Measurements from ENCODE around the gene ANK3.
"Not testable (repeated sequence)": the region's sequence is repeated elsewhere in the genome, so short reads cannot be mapped to it uniquely, and the experiment has no call there.

ANK3 gene

DNA sequence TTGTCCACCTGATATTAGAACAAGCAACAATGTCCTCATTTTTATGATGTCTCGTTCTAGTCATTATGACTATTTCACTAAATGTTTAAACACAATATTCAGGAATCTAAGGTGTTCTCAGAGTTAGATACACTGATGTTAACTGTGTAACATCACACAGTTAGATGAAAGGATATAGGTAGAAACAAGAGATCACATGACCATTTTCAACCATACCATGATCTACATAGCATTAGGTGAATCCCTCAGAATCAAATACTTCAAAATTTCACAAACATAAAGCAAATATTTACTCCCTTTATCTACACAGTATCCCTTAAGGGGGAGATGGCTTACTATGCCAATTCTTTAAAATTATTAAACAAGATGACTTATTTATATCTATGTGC, 90.3 kb downstream of the ANK3 start:
- Histone ChIP-seq H3K4me1 (ENCODE audit: control insufficient read depth in 2 of 2, insufficient read depth in 2 of 2, low read length in 2 of 2) (no peaks in the 10 kb centered on the region), H3K27ac (ENCODE audit: low read depth in 2 of 2, low read length in 2 of 2) (no peak overlapping the region), H3K4me3 (ENCODE audit: low read length in 2 of 2) (no peak overlapping the region), H3K9ac (ENCODE audit: low read depth in 1 of 2, low read length in 2 of 2) (no peak overlapping the region), H3K9me3 (ENCODE audit: control insufficient read depth in 2 of 2, low read length in 2 of 2) (no peaks in the 10 kb centered on the region), H3K27me3 (ENCODE audit: control insufficient read depth in 2 of 2, insufficient read depth in 2 of 2, low read length in 2 of 2) (no peaks in the 10 kb centered on the region), H3K36me3 (ENCODE audit: control insufficient read depth in 2 of 2, insufficient read depth in 2 of 2, low read length in 2 of 2) (no peaks in the 10 kb centered on the region)

DNA sequence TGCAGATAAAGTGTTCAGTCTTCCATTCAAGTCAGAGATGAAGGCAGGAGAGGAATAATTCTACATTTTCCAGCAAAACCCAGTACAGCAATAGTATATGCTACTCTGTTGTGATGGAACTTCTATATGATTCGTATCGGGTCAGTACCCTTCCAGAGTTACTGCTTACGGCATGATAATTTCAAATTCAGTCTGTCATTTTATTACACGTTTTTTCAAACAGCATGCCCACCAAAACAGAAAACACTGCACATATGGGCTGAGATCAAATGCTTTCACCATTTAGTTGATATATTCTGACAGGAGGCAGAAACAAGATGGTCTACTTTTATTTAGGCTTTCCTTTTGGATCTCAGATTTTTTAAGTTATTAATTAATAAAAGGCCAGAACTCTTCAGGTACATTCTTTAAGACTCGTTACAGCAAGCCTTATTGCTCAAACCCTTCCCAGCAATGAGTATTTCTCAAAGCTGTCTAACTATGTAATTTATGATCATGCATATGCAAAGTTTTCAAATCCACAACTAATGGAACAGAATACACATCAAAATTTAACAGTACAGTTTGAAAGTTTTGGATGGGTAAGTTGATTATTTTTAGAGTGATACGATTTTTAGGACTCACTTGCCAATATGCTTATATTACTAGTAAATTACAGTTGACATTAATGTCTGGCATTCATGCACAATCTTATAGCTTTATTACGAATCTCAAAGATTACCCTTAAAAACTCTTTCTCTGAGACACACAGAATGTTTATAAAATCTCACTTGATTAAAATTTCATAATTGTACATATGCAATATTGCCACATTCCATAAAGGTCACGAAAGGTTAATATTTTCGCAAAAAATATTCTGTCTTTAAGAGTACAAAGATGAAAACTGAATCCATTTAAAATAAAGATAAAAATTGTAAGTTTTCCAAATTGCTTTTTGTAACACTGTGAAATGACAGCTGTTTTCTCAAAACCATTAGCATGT, 91.0 kb downstream of the ANK3 start:
- Histone ChIP-seq H3K27ac (ENCODE audit: low read depth in 2 of 2, low read length in 2 of 2) (no peak overlapping the region), H3K9me3 (ENCODE audit: control insufficient read depth in 2 of 2, low read length in 2 of 2) (no peaks in the 10 kb centered on the region), H3K27me3 (ENCODE audit: control insufficient read depth in 2 of 2, insufficient read depth in 2 of 2, low read length in 2 of 2) (no peaks in the 10 kb centered on the region), H3K36me3 (ENCODE audit: control insufficient read depth in 2 of 2, insufficient read depth in 2 of 2, low read length in 2 of 2) (no peaks in the 10 kb centered on the region), H3K9ac (ENCODE audit: low read depth in 1 of 2, low read length in 2 of 2) (no peak overlapping the region), H3K4me1 (ENCODE audit: control insufficient read depth in 2 of 2, insufficient read depth in 2 of 2, low read length in 2 of 2) (no peaks in the 10 kb centered on the region), H3K4me3 (ENCODE audit: low read length in 2 of 2) (no peak overlapping the region)

DNA sequence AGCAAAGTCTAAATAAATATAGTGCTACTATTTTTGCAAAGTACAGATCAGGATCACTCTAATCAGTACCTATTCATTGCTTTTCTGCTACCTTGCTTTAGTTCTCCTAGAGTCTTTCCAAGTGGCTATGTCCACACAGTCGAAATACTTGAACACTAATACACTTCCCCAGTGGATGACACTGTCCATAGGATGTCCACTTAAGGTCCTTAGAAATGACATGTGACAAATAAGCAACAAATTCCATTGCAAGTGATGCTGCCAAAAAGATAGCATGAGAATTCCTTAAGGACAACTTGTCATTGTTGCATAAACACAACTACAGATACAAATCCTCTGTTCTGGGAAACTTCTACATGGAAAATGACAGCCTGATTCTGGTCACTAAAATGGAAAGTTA, 93.6 kb downstream of the ANK3 start:
- no peak overlapping the region for H3K27ac ChIP-seq (ENCODE audit: low read depth in 2 of 2, low read length in 2 of 2)
- no peak overlapping the region for H3K4me3 ChIP-seq (ENCODE audit: low read length in 2 of 2)

DNA sequence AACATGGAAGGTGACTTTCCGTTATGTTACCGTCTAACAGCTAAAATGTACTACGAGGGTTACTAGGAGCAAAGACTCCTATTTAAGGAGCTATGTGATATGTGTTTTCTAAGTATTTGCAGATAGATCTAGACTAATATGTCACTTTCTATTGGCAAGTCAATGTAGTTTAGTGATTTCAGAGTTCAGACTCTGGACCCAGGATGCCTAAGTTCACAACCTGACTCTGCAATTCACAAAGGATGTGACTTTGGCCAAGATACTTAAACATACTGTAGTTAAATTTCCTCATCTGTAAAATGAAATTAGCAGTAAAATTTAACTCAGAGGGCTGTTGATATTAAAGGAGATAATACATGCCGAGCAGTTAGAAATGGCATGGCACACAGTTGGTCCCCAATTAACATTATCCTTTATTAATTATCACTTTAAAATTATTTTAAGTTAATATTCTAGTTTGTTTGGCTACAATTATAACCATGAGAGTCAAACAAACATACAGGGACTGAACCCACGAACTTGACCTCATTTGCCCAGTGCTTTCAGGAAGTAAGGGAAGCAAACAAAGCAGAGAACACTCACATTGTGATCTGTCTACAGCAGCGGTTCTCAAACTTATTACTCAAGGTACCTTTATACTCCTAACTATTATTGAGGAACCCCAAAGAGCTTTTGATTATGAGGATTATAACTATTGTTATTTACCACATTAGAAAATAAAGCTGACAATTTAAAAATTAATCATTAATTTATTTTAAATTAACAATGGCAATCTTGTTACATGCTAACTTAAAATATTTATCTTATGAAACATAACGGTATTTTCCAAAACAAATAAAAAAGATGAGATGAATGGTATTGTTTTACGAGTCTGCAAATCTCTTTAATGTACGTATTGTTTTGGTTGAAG, 94.4 kb downstream of the ANK3 start:
- H3K4me3 ChIP-seq (ENCODE audit: low read length in 2 of 2): no peak overlapping the region

More for the DNA sequence above, 93.6 kb downstream of the ANK3 start:
- Histone ChIP-seq H3K27me3 (ENCODE audit: control insufficient read depth in 2 of 2, insufficient read depth in 2 of 2, low read length in 2 of 2) (no peaks in the 10 kb centered on the region), H3K9me3 (ENCODE audit: control insufficient read depth in 2 of 2, low read length in 2 of 2) (no peaks in the 10 kb centered on the region), H3K36me3 (ENCODE audit: control insufficient read depth in 2 of 2, insufficient read depth in 2 of 2, low read length in 2 of 2) (no peaks in the 10 kb centered on the region), H3K4me1 (ENCODE audit: control insufficient read depth in 2 of 2, insufficient read depth in 2 of 2, low read length in 2 of 2) (no peaks in the 10 kb centered on the region), H3K9ac (ENCODE audit: low read depth in 1 of 2, low read length in 2 of 2) (no peak overlapping the region)

DNA sequence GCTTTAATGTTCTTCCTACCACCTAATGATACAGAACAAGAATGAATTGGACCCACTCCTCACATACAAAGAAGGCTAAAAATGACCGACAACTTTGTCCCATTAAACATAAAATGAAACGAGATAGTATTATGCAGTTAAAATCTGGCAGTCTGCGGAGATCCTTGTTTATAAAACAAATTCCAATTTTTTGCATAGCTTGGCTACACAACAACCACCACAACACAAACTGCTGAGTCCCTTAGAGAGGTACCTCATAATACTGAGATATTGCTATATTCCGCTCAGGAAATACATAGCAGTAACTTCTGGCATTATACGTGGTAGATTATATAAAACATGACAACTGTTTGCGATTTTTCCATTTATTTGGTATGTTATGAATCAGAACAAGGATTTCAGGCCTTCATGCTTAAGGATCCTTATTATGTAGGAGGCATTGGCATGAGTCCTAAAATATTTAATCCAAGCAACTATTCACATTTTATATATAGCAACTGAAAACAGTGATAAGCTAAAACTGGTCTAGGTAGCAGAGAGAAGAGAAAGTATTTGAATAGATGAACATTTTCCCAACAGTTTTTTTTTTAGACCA, 96.0 kb downstream of the ANK3 start:
- Histone ChIP-seq H3K27ac (ENCODE audit: low read depth in 2 of 2, low read length in 2 of 2) (no peak overlapping the region), H3K36me3 (ENCODE audit: control insufficient read depth in 2 of 2, insufficient read depth in 2 of 2, low read length in 2 of 2) (no peaks in the 10 kb centered on the region), H3K4me3 (ENCODE audit: low read length in 2 of 2) (no peak overlapping the region), H3K27me3 (ENCODE audit: control insufficient read depth in 2 of 2, insufficient read depth in 2 of 2, low read length in 2 of 2) (no peaks in the 10 kb centered on the region), H3K4me1 (ENCODE audit: control insufficient read depth in 2 of 2, insufficient read depth in 2 of 2, low read length in 2 of 2) (no peaks in the 10 kb centered on the region), H3K9ac (ENCODE audit: low read depth in 1 of 2, low read length in 2 of 2) (no peak overlapping the region), H3K9me3 (ENCODE audit: control insufficient read depth in 2 of 2, low read length in 2 of 2) (no peaks in the 10 kb centered on the region)

More for the DNA sequence above, 94.4 kb downstream of the ANK3 start:
- H3K9ac ChIP-seq (ENCODE audit: low read depth in 1 of 2, low read length in 2 of 2): no peak overlapping the region
- H3K36me3 ChIP-seq (ENCODE audit: control insufficient read depth in 2 of 2, insufficient read depth in 2 of 2, low read length in 2 of 2): no peaks in the 10 kb centered on the region
- no peak overlapping the region for H3K27ac ChIP-seq (ENCODE audit: low read depth in 2 of 2, low read length in 2 of 2)
- no peaks in the 10 kb centered on the region for H3K4me1 ChIP-seq (ENCODE audit: control insufficient read depth in 2 of 2, insufficient read depth in 2 of 2, low read length in 2 of 2)
- no peaks in the 10 kb centered on the region for H3K9me3 ChIP-seq (ENCODE audit: control insufficient read depth in 2 of 2, low read length in 2 of 2)
- no peaks in the 10 kb centered on the region for H3K27me3 ChIP-seq (ENCODE audit: control insufficient read depth in 2 of 2, insufficient read depth in 2 of 2, low read length in 2 of 2)

DNA sequence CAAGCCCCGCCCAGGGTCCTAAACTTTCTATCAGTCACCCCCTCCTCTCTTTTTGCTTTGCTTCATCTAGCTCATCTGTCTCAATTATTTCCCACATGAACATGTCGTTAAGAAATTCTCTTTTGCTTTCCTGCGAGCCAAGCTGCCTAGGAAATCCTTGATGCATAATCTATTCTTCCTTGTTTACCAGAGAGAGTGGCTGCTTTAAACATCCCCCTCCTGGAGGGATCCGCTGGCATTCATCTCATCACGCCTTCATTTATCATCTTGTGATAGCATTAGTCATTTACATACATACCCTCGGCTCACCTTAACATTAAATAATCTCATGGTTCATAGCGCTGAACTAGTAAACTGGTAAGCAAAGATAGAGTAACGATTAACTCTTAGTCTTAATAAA, 96.7 kb downstream of the ANK3 start:
- H3K9ac ChIP-seq (ENCODE audit: low read depth in 1 of 2, low read length in 2 of 2): no peak overlapping the region
- H3K27ac ChIP-seq (ENCODE audit: low read depth in 2 of 2, low read length in 2 of 2): no peak overlapping the region
- H3K4me3 ChIP-seq (ENCODE audit: low read length in 2 of 2): no peak overlapping the region
- no peaks in the 10 kb centered on the region for H3K27me3 ChIP-seq (ENCODE audit: control insufficient read depth in 2 of 2, insufficient read depth in 2 of 2, low read length in 2 of 2)
- H3K4me1 ChIP-seq (ENCODE audit: control insufficient read depth in 2 of 2, insufficient read depth in 2 of 2, low read length in 2 of 2): no peaks in the 10 kb centered on the region
- H3K9me3 ChIP-seq (ENCODE audit: control insufficient read depth in 2 of 2, low read length in 2 of 2): no peaks in the 10 kb centered on the region
- H3K36me3 ChIP-seq (ENCODE audit: control insufficient read depth in 2 of 2, insufficient read depth in 2 of 2, low read length in 2 of 2): no peaks in the 10 kb centered on the region

DNA sequence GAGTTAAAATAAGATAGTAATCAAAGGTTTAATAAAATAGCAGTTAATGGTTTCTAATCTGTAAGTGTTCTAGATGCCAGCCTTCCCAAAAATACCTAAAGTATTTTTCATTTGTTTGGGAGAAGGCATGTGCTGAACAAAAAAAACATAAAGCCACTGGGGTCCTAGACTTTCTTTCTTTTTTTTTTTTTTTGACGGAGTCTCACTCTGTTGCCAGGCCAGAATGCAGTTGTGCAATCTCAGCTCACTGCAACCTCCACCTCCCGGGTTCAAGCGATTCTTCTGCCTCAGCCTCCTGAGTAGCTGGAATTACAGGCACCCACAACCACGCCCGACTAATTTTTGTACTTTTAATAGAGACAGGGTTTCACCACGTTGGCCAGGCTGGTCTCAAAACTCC, 97.1 kb downstream of the ANK3 start:
- H3K9me3 ChIP-seq (ENCODE audit: control insufficient read depth in 2 of 2, low read length in 2 of 2); H3K9ac ChIP-seq (ENCODE audit: low read depth in 1 of 2, low read length in 2 of 2); H3K27ac ChIP-seq (ENCODE audit: low read depth in 2 of 2, low read length in 2 of 2); H3K4me3 ChIP-seq (ENCODE audit: low read length in 2 of 2); H3K27me3 ChIP-seq (ENCODE audit: control insufficient read depth in 2 of 2, insufficient read depth in 2 of 2, low read length in 2 of 2); H3K36me3 ChIP-seq (ENCODE audit: control insufficient read depth in 2 of 2, insufficient read depth in 2 of 2, low read length in 2 of 2); H3K4me1 ChIP-seq (ENCODE audit: control insufficient read depth in 2 of 2, insufficient read depth in 2 of 2, low read length in 2 of 2): not testable (repeated sequence)

DNA sequence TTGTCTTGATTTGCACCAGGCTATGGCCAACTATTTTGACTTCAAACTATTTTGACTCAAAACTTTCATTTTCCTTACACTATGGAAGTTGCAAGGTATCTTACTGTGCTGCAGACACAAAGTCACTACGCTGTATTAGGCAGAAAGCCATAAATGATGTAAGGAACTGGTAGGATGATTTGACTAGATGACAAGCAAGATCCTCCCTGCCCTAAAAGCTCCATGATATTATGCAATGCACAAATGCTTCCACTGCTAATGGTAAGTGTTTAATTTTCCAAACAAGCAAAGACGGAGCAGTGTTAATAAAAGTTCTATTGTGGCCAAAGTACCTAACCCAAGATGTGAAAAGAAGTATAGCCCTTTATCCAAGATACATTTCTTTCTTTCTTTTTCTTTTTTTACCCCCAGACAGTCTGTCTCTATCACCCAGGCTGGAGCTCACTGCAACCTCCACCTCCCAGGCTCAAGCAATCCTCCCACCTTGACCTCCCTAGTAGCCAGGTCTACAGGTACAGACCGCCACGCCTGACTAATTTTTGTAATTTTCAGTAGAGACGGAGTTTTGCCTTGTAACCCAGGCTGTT, 98.2 kb downstream of the ANK3 start:
- no peaks in the 10 kb centered on the region for H3K9me3 ChIP-seq (ENCODE audit: control insufficient read depth in 2 of 2, low read length in 2 of 2)
- no peaks in the 10 kb centered on the region for H3K4me1 ChIP-seq (ENCODE audit: control insufficient read depth in 2 of 2, insufficient read depth in 2 of 2, low read length in 2 of 2)
- H3K36me3 ChIP-seq (ENCODE audit: control insufficient read depth in 2 of 2, insufficient read depth in 2 of 2, low read length in 2 of 2): no peaks in the 10 kb centered on the region
- no peaks in the 10 kb centered on the region for H3K27me3 ChIP-seq (ENCODE audit: control insufficient read depth in 2 of 2, insufficient read depth in 2 of 2, low read length in 2 of 2)
- no peak overlapping the region for H3K4me3 ChIP-seq (ENCODE audit: low read length in 2 of 2)
- no peak overlapping the region for H3K27ac ChIP-seq (ENCODE audit: low read depth in 2 of 2, low read length in 2 of 2)
- H3K9ac ChIP-seq (ENCODE audit: low read depth in 1 of 2, low read length in 2 of 2): no peak overlapping the region

DNA sequence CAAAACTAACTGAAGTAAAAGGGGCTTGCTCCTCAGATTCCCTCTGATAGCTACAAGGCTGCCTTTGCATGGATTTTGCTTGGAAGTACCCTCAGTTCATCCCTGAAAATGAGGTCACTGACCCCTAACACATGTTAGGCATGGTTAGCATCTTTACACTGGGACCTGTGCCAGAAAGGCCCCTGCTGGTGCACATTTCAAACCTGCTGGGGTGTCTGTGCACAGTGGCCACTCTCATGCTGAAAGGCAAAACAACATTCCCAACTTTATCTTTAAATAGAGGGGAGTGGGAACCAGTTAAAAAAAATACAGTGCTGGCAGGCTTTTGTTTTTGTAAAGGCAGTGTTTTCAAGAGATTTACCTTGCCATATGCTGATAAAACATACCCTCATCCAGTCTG, 99.1 kb downstream of the ANK3 start:
- H3K27ac ChIP-seq (ENCODE audit: low read depth in 2 of 2, low read length in 2 of 2): no peak overlapping the region
- no peak overlapping the region for H3K4me3 ChIP-seq (ENCODE audit: low read length in 2 of 2)
- H3K27me3 ChIP-seq (ENCODE audit: control insufficient read depth in 2 of 2, insufficient read depth in 2 of 2, low read length in 2 of 2): no peaks in the 10 kb centered on the region
- no peak overlapping the region for H3K9ac ChIP-seq (ENCODE audit: low read depth in 1 of 2, low read length in 2 of 2)
- H3K9me3 ChIP-seq (ENCODE audit: control insufficient read depth in 2 of 2, low read length in 2 of 2): no peaks in the 10 kb centered on the region
- H3K4me1 ChIP-seq (ENCODE audit: control insufficient read depth in 2 of 2, insufficient read depth in 2 of 2, low read length in 2 of 2): no peaks in the 10 kb centered on the region
- H3K36me3 ChIP-seq (ENCODE audit: control insufficient read depth in 2 of 2, insufficient read depth in 2 of 2, low read length in 2 of 2): no peaks in the 10 kb centered on the region
